H1 (cell line): ENCODE results near the gene CASKIN2. TPM values are rescaled to one million over a fixed set of nuclear protein-coding genes. Genes with fewer than 3 reads are reported as not detected.

ENCODE experiments used
- BCL11A ChIP-seq, 2 experiments: IDR thresholded peaks; one replicate each; pipeline ENCODE4 v1.6.1; 2011; ENCODE audit warnings: low read depth in 2 of 2, low read length in 2 of 2, mild to moderate bottlenecking in 2 of 2
- CEBPB ChIP-seq: IDR thresholded peaks from 2 replicates; pipeline ENCODE4 v1.6.1; 2012; ENCODE audit warnings: low read depth, low read length
- EGR1 ChIP-seq: IDR thresholded peaks from 2 replicates; pipeline ENCODE4 v1.6.1; 2011; ENCODE audit warnings: low read depth, low read length, borderline replicate concordance
- MAFK ChIP-seq: IDR thresholded peaks from 2 replicates; pipeline ENCODE4 v1.6.1; 2012; ENCODE audit warnings: low read depth, mild to moderate bottlenecking, improper control_type of control experiment, low read length
- PHF8 ChIP-seq: fragments of 200-600 bp; sonication (generic); conservative IDR thresholded peaks from 2 replicates; pipeline ENCODE4 v1.7.1; 2012; ENCODE audit warnings: low read depth, mild to moderate bottlenecking, inconsistent platforms, low read length, moderate library complexity
- RAD21 ChIP-seq, 2 experiments: IDR thresholded peaks in 1 of 2; conservative IDR thresholded peaks in 1 of 2; 2 replicates each; pipeline ENCODE4 v1.6.1; 2011; ENCODE audit warnings: low read depth in 2 of 2, low read length in 2 of 2, improper control_type of control experiment in 1 of 2, inconsistent platforms in 1 of 2, mild to moderate bottlenecking in 1 of 2, moderate library complexity in 1 of 2
- SAP30 ChIP-seq: fragments of 300-600 bp; sonication (generic); IDR thresholded peaks from 2 replicates; pipeline ENCODE4 v1.7.1; 2012; ENCODE audit warnings: low read length, moderate library complexity, mild to moderate bottlenecking, inconsistent platforms; ENCODE audit not compliant: insufficient read depth, insufficient replicate concordance
- SIRT6 ChIP-seq: IDR thresholded peaks from one replicate; pipeline ENCODE4 v1.7.1; 2012; ENCODE audit warnings: low read length, inconsistent platforms
- TCF12 ChIP-seq: IDR thresholded peaks from 2 replicates; pipeline ENCODE4 v1.6.1; 2011; ENCODE audit warnings: low read depth, mild to moderate bottlenecking, low read length
- YY1 ChIP-seq: IDR thresholded peaks from 2 replicates; pipeline ENCODE4 v1.6.1; 2011; ENCODE audit warnings: low read depth, mild to moderate bottlenecking, low read length
- polyA plus RNA-seq, 7 experiments: library from polyadenylated mRNA; depleted of rRNA in 3 of 7; stranded (reverse) in 5 of 7; unstranded in 2 of 7; fragments of >200 nt in 5 of 7; fragments of 200-250 nt in 2 of 7; gene quantifications; 1 replicate in 5 of 7; 2 replicates in 1 of 7; 4 replicates in 1 of 7; pipeline versions ENCODE4 v1.2.1 to v1.2.3, GENCODE V29; 2011 to 2013; ENCODE audit warnings: missing spikeins in 2 of 7, mixed read lengths in 2 of 7
- total RNA-seq: library from RNA; stranded (reverse); fragmentation: NEBNext Ultra II Directional; extraction: Animal tissue kit (Norgen Biotek cat#: 25700); gene quantifications from 2 replicates; pipeline ENCODE4 v1.2.1, GENCODE V29; 2021
- TF ChIP-seq, protein P1 (sequence below): fragments of 300-600 bp; sonication (generic); IDR thresholded peaks from 2 replicates; pipeline ENCODE4 v1.7.1; 2012; ENCODE audit warnings: low read length, moderate library complexity, mild to moderate bottlenecking, inconsistent platforms; ENCODE audit not compliant: insufficient replicate concordance

Gene CASKIN2
- total and polyA plus RNA-seq, 2 of the 8 experiments (the other 6 are each of a cell fraction or from before 2014, with no cell fraction given), result 6.7 to 32.3 TPM

DNA sequence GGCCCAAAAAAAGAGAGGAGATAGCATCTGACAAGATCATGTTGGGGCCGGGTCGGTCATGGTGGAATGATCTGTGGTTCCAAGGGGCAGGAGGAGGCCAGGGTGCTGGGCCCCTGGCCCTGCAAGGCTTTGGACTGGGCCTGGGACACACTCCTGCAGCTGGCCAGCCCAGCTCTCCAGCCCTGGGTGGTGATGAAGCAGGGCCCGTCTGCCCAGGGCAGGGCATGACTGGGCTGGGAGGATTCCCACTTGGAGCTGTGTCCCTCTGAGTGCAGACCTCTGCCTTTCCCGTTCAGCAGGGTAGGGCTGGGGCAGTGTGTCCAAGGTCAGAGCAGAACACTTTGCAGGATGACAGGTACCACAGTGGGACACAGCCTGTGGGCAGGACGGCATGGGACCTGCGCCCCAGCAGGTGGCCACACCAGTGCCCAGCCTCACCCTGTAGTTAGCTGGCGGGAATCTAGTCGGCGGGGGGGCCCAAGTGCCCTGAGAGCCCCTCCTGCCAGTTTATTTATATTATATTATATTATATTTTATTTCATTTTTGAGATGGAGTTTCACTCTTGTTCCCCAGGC lies 44.7 kb upstream of the CASKIN2 start (continued):
- TF ChIP-seq, protein P1, sequence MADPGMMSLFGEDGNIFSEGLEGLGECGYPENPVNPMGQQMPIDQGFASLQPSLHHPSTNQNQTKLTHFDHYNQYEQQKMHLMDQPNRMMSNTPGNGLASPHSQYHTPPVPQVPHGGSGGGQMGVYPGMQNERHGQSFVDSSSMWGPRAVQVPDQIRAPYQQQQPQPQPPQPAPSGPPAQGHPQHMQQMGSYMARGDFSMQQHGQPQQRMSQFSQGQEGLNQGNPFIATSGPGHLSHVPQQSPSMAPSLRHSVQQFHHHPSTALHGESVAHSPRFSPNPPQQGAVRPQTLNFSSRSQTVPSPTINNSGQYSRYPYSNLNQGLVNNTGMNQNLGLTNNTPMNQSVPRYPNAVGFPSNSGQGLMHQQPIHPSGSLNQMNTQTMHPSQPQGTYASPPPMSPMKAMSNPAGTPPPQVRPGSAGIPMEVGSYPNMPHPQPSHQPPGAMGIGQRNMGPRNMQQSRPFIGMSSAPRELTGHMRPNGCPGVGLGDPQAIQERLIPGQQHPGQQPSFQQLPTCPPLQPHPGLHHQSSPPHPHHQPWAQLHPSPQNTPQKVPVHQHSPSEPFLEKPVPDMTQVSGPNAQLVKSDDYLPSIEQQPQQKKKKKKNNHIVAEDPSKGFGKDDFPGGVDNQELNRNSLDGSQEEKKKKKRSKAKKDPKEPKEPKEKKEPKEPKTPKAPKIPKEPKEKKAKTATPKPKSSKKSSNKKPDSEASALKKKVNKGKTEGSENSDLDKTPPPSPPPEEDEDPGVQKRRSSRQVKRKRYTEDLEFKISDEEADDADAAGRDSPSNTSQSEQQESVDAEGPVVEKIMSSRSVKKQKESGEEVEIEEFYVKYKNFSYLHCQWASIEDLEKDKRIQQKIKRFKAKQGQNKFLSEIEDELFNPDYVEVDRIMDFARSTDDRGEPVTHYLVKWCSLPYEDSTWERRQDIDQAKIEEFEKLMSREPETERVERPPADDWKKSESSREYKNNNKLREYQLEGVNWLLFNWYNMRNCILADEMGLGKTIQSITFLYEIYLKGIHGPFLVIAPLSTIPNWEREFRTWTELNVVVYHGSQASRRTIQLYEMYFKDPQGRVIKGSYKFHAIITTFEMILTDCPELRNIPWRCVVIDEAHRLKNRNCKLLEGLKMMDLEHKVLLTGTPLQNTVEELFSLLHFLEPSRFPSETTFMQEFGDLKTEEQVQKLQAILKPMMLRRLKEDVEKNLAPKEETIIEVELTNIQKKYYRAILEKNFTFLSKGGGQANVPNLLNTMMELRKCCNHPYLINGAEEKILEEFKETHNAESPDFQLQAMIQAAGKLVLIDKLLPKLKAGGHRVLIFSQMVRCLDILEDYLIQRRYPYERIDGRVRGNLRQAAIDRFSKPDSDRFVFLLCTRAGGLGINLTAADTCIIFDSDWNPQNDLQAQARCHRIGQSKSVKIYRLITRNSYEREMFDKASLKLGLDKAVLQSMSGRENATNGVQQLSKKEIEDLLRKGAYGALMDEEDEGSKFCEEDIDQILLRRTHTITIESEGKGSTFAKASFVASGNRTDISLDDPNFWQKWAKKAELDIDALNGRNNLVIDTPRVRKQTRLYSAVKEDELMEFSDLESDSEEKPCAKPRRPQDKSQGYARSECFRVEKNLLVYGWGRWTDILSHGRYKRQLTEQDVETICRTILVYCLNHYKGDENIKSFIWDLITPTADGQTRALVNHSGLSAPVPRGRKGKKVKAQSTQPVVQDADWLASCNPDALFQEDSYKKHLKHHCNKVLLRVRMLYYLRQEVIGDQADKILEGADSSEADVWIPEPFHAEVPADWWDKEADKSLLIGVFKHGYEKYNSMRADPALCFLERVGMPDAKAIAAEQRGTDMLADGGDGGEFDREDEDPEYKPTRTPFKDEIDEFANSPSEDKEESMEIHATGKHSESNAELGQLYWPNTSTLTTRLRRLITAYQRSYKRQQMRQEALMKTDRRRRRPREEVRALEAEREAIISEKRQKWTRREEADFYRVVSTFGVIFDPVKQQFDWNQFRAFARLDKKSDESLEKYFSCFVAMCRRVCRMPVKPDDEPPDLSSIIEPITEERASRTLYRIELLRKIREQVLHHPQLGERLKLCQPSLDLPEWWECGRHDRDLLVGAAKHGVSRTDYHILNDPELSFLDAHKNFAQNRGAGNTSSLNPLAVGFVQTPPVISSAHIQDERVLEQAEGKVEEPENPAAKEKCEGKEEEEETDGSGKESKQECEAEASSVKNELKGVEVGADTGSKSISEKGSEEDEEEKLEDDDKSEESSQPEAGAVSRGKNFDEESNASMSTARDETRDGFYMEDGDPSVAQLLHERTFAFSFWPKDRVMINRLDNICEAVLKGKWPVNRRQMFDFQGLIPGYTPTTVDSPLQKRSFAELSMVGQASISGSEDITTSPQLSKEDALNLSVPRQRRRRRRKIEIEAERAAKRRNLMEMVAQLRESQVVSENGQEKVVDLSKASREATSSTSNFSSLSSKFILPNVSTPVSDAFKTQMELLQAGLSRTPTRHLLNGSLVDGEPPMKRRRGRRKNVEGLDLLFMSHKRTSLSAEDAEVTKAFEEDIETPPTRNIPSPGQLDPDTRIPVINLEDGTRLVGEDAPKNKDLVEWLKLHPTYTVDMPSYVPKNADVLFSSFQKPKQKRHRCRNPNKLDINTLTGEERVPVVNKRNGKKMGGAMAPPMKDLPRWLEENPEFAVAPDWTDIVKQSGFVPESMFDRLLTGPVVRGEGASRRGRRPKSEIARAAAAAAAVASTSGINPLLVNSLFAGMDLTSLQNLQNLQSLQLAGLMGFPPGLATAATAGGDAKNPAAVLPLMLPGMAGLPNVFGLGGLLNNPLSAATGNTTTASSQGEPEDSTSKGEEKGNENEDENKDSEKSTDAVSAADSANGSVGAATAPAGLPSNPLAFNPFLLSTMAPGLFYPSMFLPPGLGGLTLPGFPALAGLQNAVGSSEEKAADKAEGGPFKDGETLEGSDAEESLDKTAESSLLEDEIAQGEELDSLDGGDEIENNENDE, result no peak
- TF ChIP-seq CEBPB (no peak), PHF8 (no peak), MAFK (no peak), YY1 (no peak), BCL11A (IDR thresholded peaks at IDR 0.05; ENCODE audit: low read depth in 2 of 2, low read length in 2 of 2) (no peak), RAD21 (IDR thresholded peaks at IDR 0.05 in 1 of 2, conservative IDR thresholded peaks at IDR 0.05 in 1 of 2; ENCODE audit: low read depth in 2 of 2, low read length in 2 of 2) (no peak), SAP30 (no peak), SIRT6 (no peak), EGR1 (no peak), TCF12 (no peak)
